H1 (cell line): ENCODE data around the gene SERPINA10. TPM values are rescaled to one million over a fixed set of nuclear protein-coding genes. Genes with fewer than 3 reads are reported as not detected.

Experiments
- CHD7 ChIP-seq: fragments of 300-600 bp; sonication (generic); IDR thresholded peaks from 2 replicates; pipeline ENCODE4 v1.7.1; 2012; ENCODE audit warnings: low read length, moderate library complexity, mild to moderate bottlenecking, inconsistent platforms; ENCODE audit not compliant: insufficient replicate concordance
- CTCF ChIP-seq, 3 experiments: IDR thresholded peaks; 1 replicate in 2 of 3; 2 replicates in 1 of 3; pipeline versions ENCODE4 v1.5.1 to v1.6.1; 2011; ENCODE audit warnings: low read length in 3 of 3, mild to moderate bottlenecking in 3 of 3, inconsistent platforms in 2 of 3, low read depth in 1 of 3, moderate library complexity in 1 of 3; ENCODE audit not compliant: insufficient read depth in 1 of 3; ENCODE audit errors: control extremely low read depth in 1 of 3
- KDM4A ChIP-seq: IDR thresholded peaks from one replicate; pipeline ENCODE4 v1.7.1; 2012; ENCODE audit warnings: low read depth, mild to moderate bottlenecking, moderate library complexity, low read length, inconsistent platforms; ENCODE audit not compliant: severe bottlenecking
- MAFK ChIP-seq: IDR thresholded peaks from 2 replicates; pipeline ENCODE4 v1.6.1; 2012; ENCODE audit warnings: low read depth, mild to moderate bottlenecking, improper control_type of control experiment, low read length
- SRF ChIP-seq: IDR thresholded peaks from 2 replicates; pipeline ENCODE4 v1.6.1; 2011; ENCODE audit warnings: mild to moderate bottlenecking, low read depth, low read length, moderate library complexity
- TBP ChIP-seq: IDR thresholded peaks from 2 replicates; pipeline ENCODE4 v1.6.1; 2011; ENCODE audit warnings: low read depth, low read length, improper control_type of control experiment
- polyA plus RNA-seq, 7 experiments: library from polyadenylated mRNA; depleted of rRNA in 3 of 7; stranded (reverse) in 5 of 7; unstranded in 2 of 7; fragments of >200 nt in 5 of 7; fragments of 200-250 nt in 2 of 7; gene quantifications; 1 replicate in 5 of 7; 2 replicates in 1 of 7; 4 replicates in 1 of 7; pipeline versions ENCODE4 v1.2.1 to v1.2.3, GENCODE V29; 2011 to 2013; ENCODE audit warnings: missing spikeins in 2 of 7, mixed read lengths in 2 of 7
- total RNA-seq: library from RNA; stranded (reverse); fragmentation: NEBNext Ultra II Directional; extraction: Animal tissue kit (Norgen Biotek cat#: 25700); gene quantifications from 2 replicates; pipeline ENCODE4 v1.2.1, GENCODE V29; 2021

Gene SERPINA10
- total and polyA plus RNA-seq, 2 of the 8 experiments (the other 6 are each of a cell fraction or from before 2014, with no cell fraction given): not detected

GRCh38 chr14:94291906-94292525 is 1.1 kb downstream of the SERPINA10 start (continued):
- no peak for TF ChIP-seq CHD7
- TF ChIP-seq CTCF (IDR thresholded peaks at IDR 0.05; ENCODE audit: control extremely low read depth in 1 of 3, insufficient read depth in 1 of 3, low read depth in 1 of 3, low read length in 3 of 3): no peak
- TF ChIP-seq KDM4A: no peak
- TF ChIP-seq SRF: no peak
- TF ChIP-seq TBP: no peak
- no peak for TF ChIP-seq MAFK
